EL (cell line): ENCODE data around the gene CCNB1.
"Not testable (repeated sequence)": the region's sequence is repeated elsewhere in the genome, so short reads cannot be mapped to it uniquely, and the experiment has no call there.

ENCODE experiments used
- DNase-seq: peaks from one replicate; pipeline ENCODE4 v3.0.0-alpha.2; 2016

CCNB1 gene

DNA sequence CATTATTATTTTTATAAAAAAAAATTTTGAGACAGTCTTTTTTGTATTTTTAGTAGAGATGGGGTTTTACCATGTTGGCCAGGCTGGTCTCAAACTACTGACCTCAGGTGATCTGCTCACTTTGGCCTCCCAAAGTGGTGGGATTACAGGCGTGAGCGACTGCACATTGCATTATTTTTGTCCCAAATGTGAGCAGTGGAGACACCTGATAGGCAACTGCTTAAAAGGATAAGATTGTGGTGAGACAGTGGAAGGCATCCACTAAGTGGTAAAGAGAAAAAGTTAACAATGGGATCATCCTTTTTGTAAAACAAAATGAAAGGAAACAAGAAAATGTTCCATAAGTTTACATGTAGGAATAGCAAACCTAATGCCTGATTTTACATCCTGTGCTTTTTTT is 20.4 kb downstream of the CCNB1 start:
- DNase-seq: no peak

DNA sequence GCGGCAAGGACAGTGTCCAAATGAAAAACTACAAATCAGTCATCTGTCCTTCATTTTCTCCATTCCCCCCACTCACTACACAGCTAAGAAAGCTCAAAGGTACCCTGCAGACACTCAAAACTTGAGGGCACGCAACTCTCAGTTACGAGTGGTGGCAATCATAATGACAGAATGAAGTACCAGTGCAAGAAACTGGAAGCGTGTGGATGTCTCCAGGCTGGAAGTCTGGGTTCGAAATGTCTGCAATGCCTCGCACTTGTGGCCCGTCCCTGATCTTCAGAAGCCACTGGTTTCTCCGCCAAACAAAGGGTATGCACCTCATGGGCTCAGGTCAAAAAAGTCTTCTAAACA is 21.8 kb downstream of the CCNB1 start:
- DNase-seq: no peak

DNA sequence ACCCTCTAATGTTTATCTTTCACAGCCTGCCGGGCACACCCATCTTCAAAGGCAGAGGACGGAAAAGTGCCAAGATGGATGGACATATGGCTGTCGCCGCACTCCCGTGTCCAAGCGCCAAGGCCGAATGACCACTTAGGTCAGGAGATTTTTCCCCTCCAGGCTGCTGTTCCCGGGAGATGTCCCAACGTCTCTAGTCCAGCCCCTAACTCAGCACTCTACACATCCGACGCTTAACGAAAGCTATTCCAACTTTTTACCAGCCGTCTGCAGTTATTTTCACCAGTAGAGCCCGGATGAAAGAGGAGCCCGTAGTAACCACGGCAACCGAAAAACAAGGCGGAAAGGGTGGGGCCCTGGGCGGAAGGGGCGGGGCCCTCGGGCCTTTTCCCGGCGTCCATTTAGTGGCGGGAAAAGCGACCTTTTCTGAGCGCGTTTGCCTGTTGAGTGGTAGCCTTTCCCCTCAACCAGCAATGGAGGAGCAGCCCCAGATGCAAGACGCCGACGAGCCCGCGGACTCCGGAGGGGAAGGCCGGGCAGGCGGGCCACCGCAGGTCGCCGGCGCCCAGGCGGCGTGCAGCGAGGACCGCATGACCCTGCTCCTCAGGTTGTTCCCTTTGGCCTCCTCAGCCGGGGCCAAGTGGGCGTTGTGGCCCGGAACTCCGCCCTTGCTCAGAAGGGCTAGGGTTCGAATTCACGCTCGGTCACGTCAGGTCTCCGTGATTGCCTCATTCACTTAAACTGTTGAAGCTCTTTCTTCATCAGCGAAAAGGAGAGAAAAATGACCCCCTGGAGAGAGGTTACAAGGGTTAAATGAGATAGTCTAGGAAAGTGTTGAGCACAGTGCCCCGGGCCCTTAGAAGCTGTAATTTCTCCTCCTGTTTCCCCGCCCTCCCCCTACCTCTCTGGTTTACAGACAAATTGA is 22.5 kb downstream of the CCNB1 start, which contains the start of gene CENPH:
Gene CENPH, plus strand, starts transcription at position 422 of the 925 bp plus-strand sequence. Its CDS starts 52 bp downstream, at position 474.
- DNase-seq: peak; percentile 94

DNA sequence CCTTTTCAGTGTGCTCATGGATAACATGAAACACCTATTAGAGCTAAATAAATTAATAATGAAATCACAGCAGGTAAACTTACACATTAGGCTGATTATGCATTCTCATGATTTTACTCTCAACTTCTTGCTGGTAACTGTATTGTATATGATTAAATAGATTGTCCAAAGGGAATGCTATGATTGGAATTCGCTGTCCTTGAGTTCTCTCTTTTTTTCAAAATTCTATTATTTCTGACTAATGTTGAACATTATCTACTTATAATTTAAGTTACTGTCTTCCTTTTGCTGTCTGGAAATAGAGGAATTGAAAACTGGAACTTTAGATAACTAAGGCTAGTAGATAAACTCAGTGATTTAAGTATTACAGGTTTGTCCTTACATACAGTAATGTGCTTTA is 35.5 kb downstream of the CCNB1 start:
- DNase-seq: no peak

DNA sequence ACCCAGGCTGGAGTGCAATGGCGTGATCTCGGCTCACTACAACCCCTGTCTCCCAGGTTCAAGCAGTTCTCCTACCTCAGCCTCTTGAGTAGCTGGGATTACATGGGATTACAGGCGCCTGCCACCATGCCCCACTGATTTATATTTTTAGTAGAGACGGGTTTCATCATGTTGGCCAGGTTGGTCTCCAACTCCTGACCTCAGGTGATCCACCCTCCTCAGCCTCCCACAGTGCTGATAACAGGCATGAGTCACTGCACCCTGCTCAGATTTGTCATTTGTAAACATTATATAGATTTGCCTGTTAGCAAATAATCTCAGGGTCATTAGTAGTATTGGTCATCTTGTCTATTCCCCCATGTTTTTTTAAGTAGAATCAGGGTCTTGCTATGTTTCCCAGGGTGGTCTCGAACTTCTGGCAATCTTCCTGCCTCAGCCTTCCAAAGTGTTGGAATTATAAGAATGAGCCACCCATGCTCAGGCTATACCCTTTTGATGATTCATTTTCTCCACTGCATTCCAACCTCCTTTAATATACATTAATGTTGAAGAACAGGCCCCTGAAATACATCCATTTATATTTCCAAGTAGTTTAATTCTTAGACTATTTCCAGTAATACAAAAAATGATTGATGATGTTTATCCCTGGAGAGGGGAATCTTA is 39.7 kb downstream of the CCNB1 start:
- peak; percentile 37 for DNase-seq

DNA sequence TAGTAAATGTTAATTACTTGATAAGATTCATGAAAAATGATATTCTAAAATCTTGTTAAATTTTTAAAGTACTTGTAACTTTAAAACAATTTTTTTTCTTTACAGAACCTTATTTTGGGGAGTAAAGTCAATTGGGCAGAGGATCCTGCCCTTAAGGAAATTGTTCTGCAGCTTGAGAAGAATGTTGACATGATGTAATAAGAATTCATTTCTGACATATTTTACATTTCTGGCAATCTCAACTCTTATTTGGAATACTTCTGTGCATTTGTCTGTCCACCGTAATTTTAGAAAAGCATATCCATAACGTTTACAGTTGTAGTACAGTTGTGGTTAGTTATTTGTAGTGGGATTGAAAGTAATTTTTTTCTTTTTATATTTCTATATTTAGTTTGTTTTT is 42.7 kb downstream of the CCNB1 start:
- DNase-seq: peak; percentile 62

DNA sequence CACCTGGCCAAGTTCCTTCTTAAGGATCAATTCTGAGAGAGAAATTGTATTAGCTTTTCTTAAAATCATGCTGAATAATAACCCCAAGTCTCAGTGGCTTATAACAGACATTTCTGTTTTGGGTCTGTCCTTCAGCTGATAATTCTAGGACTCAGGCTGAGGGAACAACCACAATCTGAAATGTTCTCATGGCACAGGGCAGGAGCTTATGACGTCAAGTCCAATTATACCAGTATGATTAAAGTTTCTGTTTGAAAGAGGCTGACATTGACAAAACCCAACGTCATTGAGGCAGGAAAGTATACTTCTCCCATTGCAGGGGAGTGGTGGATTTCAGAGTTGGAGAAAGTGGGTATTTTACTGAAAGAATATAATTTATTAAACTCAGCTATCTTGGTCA is 44.2 kb downstream of the CCNB1 start:
- DNase-seq: no peak

DNA sequence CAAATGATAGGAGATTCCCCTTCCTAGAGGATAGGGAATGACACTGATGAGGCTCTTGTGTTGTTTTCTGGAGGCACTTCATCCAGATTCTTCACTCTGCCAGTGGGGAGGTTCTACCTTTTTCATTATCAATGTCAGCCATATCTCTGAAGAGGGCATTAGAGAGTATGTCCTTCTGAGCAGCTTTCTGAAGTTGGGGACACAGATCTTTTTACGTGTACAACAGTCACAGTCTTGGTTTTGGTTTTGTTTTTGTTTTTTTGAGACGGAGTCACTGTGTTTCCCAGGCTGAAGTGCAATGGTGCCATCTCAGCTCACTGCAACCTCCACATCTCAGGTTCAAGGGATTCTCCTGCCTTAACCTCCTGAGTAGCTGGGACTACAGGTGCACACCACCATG is 45.1 kb downstream of the CCNB1 start:
- no peak for DNase-seq

DNA sequence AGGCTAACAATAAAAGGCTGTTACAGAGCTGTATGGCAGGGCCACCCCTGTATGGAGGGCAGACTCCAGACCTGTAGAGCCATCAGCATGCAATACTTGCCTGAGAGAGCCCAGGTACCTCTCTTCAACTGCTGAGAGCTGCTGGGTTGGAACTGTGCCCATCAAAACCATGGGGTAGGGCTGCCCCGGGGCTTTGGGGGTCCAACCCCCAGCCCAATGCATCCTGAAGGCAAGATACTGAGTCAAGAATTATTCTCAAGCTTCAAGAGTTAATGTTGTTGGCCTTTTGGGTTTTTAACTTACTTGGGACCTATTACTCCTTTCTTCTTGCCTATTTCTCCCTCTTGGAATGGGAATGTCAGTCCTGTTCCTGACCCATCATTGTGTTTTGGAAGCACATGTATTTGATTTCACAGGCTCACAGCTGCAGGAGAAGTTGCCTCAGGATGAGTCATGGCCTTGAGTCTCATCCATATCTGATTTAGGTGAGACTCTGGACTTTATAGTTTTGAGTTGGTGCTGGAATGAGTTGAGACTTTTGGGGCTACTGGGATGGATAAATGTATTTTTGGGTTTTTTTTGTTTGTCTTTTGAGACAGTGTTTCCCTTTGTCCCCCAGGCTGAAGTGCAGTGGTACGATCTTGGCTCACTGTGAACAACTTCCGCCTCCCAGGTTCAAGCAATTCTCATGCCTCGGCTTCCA is 46.7 kb downstream of the CCNB1 start:
- DNase-seq: peak; percentile 68

DNA sequence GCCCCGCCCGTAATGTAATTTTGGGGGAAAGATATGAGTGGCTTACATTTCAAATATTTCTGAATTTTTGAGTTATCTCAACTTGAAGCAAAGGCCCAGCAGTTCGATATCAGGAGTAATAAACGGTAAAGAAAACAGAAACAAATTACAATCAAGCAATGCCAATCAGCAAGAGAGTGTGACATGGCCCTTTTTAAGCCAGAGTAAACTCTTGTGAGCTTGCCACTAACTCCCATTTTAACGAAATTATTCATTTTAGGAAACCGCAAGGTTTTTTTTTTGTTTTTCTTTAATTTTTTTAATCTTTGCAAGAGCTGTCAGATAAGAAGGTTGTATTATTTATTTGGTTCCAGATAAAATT is 50.2 kb downstream of the CCNB1 start:
- no peak for DNase-seq

DNA sequence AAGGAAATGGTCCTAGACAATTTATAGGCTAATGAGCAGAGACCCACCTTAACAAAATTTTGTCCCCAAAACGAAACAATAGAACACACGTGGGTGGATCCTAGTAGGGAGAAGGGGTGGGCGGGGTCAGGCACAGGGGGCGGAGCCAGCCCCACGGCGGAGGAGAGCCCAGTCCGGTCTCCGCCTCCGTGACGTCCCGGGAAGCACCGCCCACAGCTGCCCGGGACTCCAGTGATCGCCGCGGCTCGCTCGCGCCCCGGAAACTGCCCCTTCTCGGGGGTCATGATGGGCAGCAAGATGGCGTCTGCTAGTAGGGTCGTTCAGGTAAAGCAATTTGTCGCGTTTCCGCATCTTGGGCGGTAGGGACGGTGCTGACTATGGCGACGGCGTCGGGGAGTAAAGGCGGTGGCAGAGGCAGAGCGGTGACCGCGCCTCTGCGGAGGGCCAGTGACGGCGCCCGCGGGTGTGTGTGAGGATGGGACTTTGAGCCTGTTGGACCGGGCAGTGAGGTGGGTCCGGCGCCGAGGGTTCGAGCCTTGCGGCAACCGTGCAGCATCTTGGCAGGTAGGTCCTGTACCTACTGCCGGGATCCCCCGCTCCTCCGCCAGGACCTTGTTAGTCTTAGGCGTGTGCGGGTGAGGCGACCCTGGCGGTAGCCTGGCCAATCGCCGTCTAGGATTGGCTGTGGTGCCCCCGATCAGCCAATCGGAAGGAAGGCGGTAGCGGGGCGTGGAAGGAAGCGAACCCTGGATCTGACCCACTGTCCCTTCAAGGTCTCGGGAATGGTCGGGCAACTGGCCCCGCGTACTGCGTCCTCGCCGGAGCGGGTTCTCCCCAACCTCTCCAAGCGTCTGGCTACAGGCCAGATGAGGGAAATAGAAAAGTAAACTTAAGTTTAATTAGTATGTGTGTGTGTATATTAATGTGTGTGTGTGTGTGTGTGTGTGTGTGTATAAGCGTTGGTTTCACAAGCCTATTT is 50.9 kb downstream of the CCNB1 start:
- peak; percentile 94 for DNase-seq

DNA sequence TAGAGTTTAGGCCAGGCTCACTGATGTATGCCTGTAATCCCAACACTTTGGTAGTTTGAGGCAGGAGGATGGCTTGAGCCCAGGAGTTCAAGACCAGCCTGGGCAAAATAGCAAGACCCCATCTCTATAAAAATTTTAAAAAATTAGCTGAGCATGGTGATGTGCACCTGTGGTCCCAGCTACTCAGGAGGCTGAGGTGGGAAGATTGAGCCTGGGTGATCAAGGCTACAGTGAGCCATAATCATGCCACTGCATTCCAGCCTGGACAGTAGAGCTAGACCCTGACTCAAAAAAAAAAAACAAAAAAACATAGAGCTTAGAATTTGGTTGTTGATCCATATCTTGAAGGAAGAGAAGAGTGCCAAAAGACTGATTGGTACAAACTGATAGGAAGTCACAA is 53.0 kb downstream of the CCNB1 start:
- DNase-seq: no peak

DNA sequence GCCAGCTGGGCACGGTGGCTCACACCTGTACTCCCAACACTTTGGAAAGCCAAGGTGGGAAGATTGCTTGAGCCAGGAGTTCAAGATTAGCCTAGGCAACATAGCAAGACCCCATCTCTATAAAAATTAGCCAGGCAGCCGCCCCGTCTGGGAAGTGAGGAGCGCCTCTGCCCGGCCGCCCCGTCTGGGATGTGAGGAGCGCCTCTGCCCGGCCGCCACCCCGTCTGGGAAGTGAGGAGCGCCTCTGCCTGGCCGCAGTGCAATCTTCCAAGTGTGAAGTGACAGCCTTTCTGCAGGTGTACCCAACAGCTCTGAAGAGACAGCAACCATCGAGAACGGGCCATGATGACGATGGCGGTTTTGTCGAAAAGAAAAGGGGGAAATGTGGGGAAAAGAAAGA is 53.4 kb downstream of the CCNB1 start:
- not testable (repeated sequence) for DNase-seq

DNA sequence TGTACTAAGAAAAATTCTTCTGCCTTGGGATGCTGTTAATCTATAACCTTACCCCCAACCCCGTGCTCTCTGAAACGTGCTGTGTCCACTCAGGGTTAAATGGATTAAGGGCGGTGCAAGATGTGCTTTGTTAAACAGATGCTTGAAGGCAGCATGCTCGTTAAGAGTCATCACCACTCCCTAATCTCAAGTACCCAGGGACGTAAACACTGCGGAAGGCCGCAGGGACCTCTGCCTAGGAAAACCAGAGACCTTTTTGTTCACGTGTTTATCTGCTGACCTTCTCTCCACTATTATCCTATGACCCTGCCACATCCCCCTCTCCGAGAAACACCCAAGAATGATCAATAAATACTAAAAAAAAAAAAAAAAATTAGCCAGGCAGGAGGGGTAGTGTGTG is 53.9 kb downstream of the CCNB1 start:
- DNase-seq: not testable (repeated sequence)

DNA sequence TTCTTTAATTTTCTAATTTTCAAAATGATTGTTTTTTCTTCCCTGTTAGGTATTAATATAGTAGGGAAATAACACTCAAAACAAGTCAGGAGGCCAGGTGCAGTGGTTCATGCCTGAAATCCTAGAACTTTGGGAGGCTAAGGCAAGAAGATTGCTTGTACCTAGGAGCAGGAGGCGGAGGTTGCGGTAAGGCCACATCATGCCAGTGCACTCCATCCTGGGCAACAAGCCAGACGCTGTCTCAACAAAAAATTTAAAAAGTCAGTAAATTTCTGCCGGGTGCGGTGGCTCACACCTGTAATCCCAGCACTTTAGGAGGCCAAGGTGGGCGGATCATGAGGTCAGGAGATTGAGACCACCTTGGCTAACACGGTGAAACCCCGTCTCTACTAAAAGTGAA is 57.6 kb downstream of the CCNB1 start:
- no peak for DNase-seq

DNA sequence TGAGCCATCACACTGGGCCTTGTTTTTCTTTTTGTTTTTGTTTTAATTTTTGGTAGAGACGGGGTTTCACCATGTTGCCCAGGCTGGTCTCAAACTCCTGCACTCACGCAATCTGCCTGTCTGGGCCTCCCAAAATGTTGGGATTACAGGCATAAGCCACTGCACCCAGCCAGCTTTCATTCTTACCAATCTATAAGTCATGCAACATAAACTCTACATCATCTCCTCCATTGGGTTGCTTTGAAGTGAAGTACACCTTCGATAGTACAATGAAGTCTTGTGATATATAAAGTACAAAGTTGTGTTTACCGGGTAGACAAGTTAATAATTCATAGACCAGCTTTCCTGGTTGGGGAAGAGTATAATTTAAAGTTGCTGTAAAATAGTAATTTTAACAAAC is 58.9 kb downstream of the CCNB1 start:
- no peak for DNase-seq
